GM18526 (cell line): ENCODE results near the gene HSD3B2.

Experiments
- POLR2A ChIP-seq: IDR thresholded peaks from 3 replicates; pipeline ENCODE4 v1.6.1; 2011; ENCODE audit not compliant: insufficient read length; ENCODE audit errors: extremely low read depth

The HSD3B2 gene

GRCh38 chr1:119470958-119471357, 56.0 kb downstream of the HSD3B2 start:
- no peak for TF ChIP-seq POLR2A

DNA sequence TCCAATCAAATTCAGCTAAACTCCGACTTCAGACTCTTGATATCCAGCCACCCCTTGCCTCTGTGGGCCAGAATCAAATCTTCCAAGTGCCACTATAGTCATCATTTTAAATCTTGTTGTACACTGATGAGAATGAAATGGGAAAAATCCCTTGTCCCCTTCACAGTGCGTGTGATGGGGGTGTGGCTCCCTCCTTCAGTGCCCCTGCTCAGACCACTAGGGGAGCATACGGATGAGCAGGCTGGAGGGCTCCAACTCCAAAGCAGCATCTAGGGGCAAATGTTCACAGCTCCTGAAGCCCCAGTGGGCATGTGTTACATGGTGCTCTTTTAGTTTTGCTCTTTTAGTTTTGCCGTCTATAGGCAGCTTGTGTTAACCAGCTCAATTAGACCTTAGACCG, 56.6 kb downstream of the HSD3B2 start:
- TF ChIP-seq POLR2A, result no peak

DNA sequence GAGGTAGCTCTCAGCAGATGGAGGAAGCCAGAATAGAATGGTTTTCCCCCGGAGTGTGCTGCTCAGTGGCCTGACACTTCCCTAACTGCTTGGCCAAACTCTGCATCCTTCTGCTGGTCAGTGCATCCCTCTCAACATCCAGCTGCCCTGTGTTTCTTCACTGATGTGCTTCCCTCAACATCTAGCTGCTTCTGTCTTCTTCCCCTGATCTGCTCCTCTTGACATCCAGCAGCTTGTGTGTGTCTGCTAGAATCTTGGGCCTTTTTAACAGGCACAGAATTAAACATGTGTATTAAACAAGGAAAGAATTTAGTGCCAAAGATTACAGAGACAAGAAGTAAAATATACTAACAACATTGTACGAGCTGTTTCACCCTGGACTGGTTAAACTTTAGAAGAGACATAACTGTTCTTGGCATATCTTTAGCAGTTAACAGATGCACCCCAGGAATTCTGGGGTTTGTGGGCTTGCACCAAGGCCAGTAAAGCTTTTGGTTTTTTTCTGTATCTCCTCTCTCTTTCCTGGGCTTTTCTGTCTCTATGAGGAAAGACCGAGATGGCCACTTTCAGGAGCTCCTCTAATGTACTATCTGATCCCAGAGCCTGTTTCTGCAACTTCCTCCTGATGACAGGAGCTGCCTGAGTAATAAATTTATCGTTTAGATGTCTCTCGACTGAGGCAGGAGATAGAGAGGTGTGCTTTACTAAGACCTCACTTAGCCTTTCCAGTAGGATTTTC, 57.3 kb downstream of the HSD3B2 start:
- TF ChIP-seq POLR2A, result no peak
